ENCODE measurements around the gene NPR3. TPM values are rescaled to one million over a fixed set of nuclear protein-coding genes. Genes with fewer than 3 reads are reported as not detected.
A peak's percentile ranks its signal among the peaks of the same experiment; 100 is the strongest.

The NPR3 gene
- total and polyA plus RNA-seq, 2 of the 8 experiments (the other 6 are each of a cell fraction or from before 2014, with no cell fraction given): not detected

DNA sequence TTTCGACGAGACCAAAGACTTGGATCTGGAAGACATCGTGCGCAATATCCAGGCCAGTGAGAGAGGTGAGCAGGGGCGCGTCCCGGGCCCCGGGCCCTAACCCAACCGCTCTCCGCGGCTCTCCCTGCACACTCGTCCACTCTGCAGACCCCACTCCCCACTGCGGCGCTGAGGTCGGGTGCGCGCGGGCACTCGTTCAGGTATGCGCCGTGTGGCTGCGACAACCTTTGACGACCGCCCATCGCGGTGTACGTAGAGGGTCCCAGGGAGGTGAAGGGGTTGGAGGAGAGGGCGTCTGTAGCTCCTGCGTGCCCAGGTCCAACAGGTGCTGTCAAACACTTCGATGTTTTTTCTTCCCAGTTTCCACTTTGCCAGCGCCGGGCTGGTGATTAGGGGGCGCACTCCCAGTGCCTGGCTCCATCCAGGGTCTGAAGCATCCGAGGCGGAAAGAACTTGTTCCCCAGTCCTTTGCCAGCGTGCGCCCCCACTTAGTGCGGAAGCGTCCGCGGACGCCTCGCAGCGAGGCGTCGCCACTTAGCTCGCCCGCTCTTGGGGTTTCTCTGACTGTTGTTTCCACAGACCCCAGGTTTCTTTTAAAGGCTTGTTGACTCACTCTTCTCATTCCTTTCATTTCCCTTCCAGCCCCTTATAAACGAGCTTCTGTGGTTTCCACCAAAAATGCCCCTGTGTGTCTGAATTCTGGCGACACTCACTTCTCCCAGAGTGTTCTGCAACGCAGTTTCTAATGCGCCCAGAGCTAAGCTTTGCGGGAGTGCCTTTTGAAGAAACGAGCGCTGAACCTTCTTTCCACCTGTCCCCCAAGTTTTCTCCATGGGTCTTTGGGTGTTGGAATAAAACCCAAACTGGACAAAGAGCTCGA is 1.6 kb downstream of the NPR3 start (continued):
- no peak for TF ChIP-seq CTBP2 (IDR thresholded peaks at IDR 0.05; ENCODE audit: borderline replicate concordance, insufficient read depth, insufficient read length, low read length)
- TF ChIP-seq, protein P1, sequence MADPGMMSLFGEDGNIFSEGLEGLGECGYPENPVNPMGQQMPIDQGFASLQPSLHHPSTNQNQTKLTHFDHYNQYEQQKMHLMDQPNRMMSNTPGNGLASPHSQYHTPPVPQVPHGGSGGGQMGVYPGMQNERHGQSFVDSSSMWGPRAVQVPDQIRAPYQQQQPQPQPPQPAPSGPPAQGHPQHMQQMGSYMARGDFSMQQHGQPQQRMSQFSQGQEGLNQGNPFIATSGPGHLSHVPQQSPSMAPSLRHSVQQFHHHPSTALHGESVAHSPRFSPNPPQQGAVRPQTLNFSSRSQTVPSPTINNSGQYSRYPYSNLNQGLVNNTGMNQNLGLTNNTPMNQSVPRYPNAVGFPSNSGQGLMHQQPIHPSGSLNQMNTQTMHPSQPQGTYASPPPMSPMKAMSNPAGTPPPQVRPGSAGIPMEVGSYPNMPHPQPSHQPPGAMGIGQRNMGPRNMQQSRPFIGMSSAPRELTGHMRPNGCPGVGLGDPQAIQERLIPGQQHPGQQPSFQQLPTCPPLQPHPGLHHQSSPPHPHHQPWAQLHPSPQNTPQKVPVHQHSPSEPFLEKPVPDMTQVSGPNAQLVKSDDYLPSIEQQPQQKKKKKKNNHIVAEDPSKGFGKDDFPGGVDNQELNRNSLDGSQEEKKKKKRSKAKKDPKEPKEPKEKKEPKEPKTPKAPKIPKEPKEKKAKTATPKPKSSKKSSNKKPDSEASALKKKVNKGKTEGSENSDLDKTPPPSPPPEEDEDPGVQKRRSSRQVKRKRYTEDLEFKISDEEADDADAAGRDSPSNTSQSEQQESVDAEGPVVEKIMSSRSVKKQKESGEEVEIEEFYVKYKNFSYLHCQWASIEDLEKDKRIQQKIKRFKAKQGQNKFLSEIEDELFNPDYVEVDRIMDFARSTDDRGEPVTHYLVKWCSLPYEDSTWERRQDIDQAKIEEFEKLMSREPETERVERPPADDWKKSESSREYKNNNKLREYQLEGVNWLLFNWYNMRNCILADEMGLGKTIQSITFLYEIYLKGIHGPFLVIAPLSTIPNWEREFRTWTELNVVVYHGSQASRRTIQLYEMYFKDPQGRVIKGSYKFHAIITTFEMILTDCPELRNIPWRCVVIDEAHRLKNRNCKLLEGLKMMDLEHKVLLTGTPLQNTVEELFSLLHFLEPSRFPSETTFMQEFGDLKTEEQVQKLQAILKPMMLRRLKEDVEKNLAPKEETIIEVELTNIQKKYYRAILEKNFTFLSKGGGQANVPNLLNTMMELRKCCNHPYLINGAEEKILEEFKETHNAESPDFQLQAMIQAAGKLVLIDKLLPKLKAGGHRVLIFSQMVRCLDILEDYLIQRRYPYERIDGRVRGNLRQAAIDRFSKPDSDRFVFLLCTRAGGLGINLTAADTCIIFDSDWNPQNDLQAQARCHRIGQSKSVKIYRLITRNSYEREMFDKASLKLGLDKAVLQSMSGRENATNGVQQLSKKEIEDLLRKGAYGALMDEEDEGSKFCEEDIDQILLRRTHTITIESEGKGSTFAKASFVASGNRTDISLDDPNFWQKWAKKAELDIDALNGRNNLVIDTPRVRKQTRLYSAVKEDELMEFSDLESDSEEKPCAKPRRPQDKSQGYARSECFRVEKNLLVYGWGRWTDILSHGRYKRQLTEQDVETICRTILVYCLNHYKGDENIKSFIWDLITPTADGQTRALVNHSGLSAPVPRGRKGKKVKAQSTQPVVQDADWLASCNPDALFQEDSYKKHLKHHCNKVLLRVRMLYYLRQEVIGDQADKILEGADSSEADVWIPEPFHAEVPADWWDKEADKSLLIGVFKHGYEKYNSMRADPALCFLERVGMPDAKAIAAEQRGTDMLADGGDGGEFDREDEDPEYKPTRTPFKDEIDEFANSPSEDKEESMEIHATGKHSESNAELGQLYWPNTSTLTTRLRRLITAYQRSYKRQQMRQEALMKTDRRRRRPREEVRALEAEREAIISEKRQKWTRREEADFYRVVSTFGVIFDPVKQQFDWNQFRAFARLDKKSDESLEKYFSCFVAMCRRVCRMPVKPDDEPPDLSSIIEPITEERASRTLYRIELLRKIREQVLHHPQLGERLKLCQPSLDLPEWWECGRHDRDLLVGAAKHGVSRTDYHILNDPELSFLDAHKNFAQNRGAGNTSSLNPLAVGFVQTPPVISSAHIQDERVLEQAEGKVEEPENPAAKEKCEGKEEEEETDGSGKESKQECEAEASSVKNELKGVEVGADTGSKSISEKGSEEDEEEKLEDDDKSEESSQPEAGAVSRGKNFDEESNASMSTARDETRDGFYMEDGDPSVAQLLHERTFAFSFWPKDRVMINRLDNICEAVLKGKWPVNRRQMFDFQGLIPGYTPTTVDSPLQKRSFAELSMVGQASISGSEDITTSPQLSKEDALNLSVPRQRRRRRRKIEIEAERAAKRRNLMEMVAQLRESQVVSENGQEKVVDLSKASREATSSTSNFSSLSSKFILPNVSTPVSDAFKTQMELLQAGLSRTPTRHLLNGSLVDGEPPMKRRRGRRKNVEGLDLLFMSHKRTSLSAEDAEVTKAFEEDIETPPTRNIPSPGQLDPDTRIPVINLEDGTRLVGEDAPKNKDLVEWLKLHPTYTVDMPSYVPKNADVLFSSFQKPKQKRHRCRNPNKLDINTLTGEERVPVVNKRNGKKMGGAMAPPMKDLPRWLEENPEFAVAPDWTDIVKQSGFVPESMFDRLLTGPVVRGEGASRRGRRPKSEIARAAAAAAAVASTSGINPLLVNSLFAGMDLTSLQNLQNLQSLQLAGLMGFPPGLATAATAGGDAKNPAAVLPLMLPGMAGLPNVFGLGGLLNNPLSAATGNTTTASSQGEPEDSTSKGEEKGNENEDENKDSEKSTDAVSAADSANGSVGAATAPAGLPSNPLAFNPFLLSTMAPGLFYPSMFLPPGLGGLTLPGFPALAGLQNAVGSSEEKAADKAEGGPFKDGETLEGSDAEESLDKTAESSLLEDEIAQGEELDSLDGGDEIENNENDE (IDR thresholded peaks at IDR 0.05; ENCODE audit: insufficient replicate concordance, low read length): no peak
- no peak for TF ChIP-seq SAP30 (IDR thresholded peaks at IDR 0.05; ENCODE audit: insufficient read depth, insufficient replicate concordance, low read length)
- peak; percentile 95 for TF ChIP-seq SUZ12 (IDR thresholded peaks at IDR 0.05; ENCODE audit: low read length)
- TF ChIP-seq SP1 (IDR thresholded peaks at IDR 0.05; ENCODE audit: low read depth, low read length): no peak
- TF ChIP-seq SIX5 (IDR thresholded peaks at IDR 0.05; ENCODE audit: low read depth, low read length): no peak
- no peak for TF ChIP-seq BACH1 (IDR thresholded peaks at IDR 0.05; ENCODE audit: low read length)
- TF ChIP-seq CHD1 (IDR thresholded peaks at IDR 0.05; ENCODE audit: low read depth, low read length): no peak
- TF ChIP-seq, protein P2, sequence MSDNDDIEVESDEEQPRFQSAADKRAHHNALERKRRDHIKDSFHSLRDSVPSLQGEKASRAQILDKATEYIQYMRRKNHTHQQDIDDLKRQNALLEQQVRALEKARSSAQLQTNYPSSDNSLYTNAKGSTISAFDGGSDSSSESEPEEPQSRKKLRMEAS (IDR thresholded peaks at IDR 0.05): no peak

Measured in H1 (cell line).